H54 (cell line): ENCODE results near the gene TGFB2.

Experiments
- DNase-seq: peaks from one replicate; pipeline ENCODE4 v3.0.0; 2011; ENCODE audit warnings: low spot score, mixed read lengths; ENCODE audit not compliant: insufficient read length
- FAIRE-seq: peaks from 3 replicates; lab custom pipeline; 2011; peaks lifted over from hg19 to GRCh38; lab: Jason Lieb, UNC
- POLR2A ChIP-seq: IDR thresholded peaks from 2 replicates; pipeline ENCODE4 v1.6.1; 2011; ENCODE audit warnings: low read depth, mild to moderate bottlenecking, low read length

Gene TGFB2

GRCh38 chr1:218492874-218493273 is 147.7 kb downstream of the TGFB2 start:
- DNase-seq (no peak), FAIRE-seq (no peak)
- no peak for TF ChIP-seq POLR2A

DNA sequence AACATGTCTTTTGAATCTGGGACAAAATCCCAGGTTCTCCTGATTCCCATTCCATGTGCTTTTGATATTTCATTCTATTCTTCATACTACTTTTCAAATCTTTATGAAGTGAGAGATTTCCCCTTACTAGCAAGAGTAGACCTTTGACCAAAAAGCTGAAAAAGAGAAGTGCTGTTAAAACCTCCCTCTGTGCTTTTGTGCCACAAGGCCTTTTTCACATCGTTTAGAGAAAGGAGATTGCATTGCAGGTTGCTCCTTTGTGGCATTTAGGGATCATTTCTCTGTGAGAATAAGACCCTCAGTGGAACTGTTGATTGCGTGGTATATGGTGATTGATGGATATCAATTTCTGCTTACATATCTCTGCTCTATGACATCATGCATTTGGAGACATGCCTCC is 148.8 kb downstream of the TGFB2 start:
- no peak for DNase-seq
- no peak for TF ChIP-seq POLR2A
- no peak for FAIRE-seq
